Activated CD4-positive, alpha-beta T cell treated with anti-CD3 and anti-CD28 coated beads, Interleukin-2, amount 10 ng/mL, durations not matched to agents 24 days and 14 days (primary cell): ENCODE data around the gene CCDC141. TPM values are rescaled to one million over a fixed set of nuclear protein-coding genes. Genes with fewer than 3 reads are reported as not detected.

ENCODE experiments used
- DNase-seq: peaks from one replicate; pipeline ENCODE4 v3.0.0; 2022
- H3K27ac Mint-ChIP-seq: one replicate; pipeline ENCODE4 v1.8.0; 2022; ENCODE audit warnings: mild to moderate bottlenecking, mixed read lengths
- H3K27me3 Mint-ChIP-seq: one replicate; pipeline ENCODE4 v1.8.0; 2022; ENCODE audit warnings: mixed read lengths
- H3K36me3 Mint-ChIP-seq: one replicate; pipeline ENCODE4 v1.8.0; 2022; ENCODE audit warnings: low read depth, mild to moderate bottlenecking, mixed read lengths
- H3K4me1 Mint-ChIP-seq: one replicate; pipeline ENCODE4 v1.8.0; 2021; ENCODE audit warnings: mixed read lengths
- H3K4me3 Mint-ChIP-seq: one replicate; pipeline ENCODE4 v1.8.0; 2022; ENCODE audit warnings: mild to moderate bottlenecking, moderate library complexity, mixed read lengths
- H3K9me3 Mint-ChIP-seq: one replicate; pipeline ENCODE4 v1.8.0; 2021; ENCODE audit warnings: mixed read lengths
- intact Hi-C: fragments of 100-400 bp; cut with micrococcal nuclease; formaldehyde crosslinking; loops from one replicate; pipeline ENCODE4 v1.15.1; 2023
- total RNA-seq: library from RNA; stranded (reverse); gene quantifications from 2 replicates; pipeline ENCODE4 v1.2.3, GENCODE V29; 2022

CCDC141 gene
- total RNA-seq, 1 donor from 2014 or later: 2.5 TPM

GRCh38 chr2:178846458-178846802 lies 203.5 kb downstream of the CCDC141 start:
- Mint-ChIP-seq H3K27ac (no peak overlapping the region), H3K4me1 (no peaks in the 10 kb centered on the region), H3K27me3 (no peaks in the 10 kb centered on the region), H3K9me3 (no peaks in the 10 kb centered on the region), H3K36me3 (no peaks in the 10 kb centered on the region), H3K4me3 (no peak overlapping the region)
- DNase-seq: no peak
- intact Hi-C loops: no loop called here

GRCh38 chr2:178845566-178846457 lies 204.1 kb downstream of the CCDC141 start:
- intact Hi-C loops: no loop called here
- Mint-ChIP-seq H3K36me3 (no peaks in the 10 kb centered on the region), H3K27ac (no peak overlapping the region), H3K4me1 (no peaks in the 10 kb centered on the region), H3K27me3 (no peaks in the 10 kb centered on the region), H3K9me3 (no peaks in the 10 kb centered on the region), H3K4me3 (no peak overlapping the region)
- no peak for DNase-seq

GRCh38 chr2:178844701-178845100 lies 205.2 kb downstream of the CCDC141 start:
- H3K36me3 Mint-ChIP-seq: no peaks in the 10 kb centered on the region
- H3K4me3 Mint-ChIP-seq: no peak overlapping the region
- H3K27me3 Mint-ChIP-seq: no peaks in the 10 kb centered on the region
- DNase-seq: no peak
- peaks cover 5% of the 10 kb centered on the region for H3K9me3 Mint-ChIP-seq
- intact Hi-C loops: no loop called here
- no peak overlapping the region for H3K27ac Mint-ChIP-seq
- H3K4me1 Mint-ChIP-seq: no peaks in the 10 kb centered on the region

- no peaks in the 10 kb centered on the region for H3K4me1 Mint-ChIP-seq
- intact Hi-C loops: no loop called here
- no peaks in the 10 kb centered on the region for H3K27me3 Mint-ChIP-seq
- H3K27ac Mint-ChIP-seq: no peak overlapping the region
- H3K4me3 Mint-ChIP-seq: no peak overlapping the region
- H3K36me3 Mint-ChIP-seq: no peaks in the 10 kb centered on the region
- H3K9me3 Mint-ChIP-seq: peaks cover 6% of the 10 kb centered on the region
- DNase-seq: no peak
Measured at GRCh38 chr2:178844269-178844668, 205.7 kb downstream of the CCDC141 start.

GRCh38 chr2:178843697-178844096 lies 206.2 kb downstream of the CCDC141 start:
- intact Hi-C loops: no loop called here
- Mint-ChIP-seq H3K4me3 (no peak overlapping the region), H3K4me1 (no peaks in the 10 kb centered on the region)

GRCh38 chr2:178836807-178837206 lies 213.1 kb downstream of the CCDC141 start:
- Mint-ChIP-seq H3K4me3 (no peak overlapping the region), H3K27ac (no peak overlapping the region), H3K9me3 (peaks cover 6% of the 10 kb centered on the region), H3K27me3 (no peaks in the 10 kb centered on the region), H3K36me3 (peaks cover 1% of the 10 kb centered on the region), H3K4me1 (no peaks in the 10 kb centered on the region)
- no peak for DNase-seq
- intact Hi-C loops: no loop called here

More at GRCh38 chr2:178843697-178844096, 206.2 kb downstream of the CCDC141 start:
- H3K27me3 Mint-ChIP-seq: no peaks in the 10 kb centered on the region
- H3K9me3 Mint-ChIP-seq: peaks cover 6% of the 10 kb centered on the region
- no peaks in the 10 kb centered on the region for H3K36me3 Mint-ChIP-seq
- no peak for DNase-seq
- H3K27ac Mint-ChIP-seq: no peak overlapping the region

GRCh38 chr2:178834086-178834485 lies 215.9 kb downstream of the CCDC141 start:
- Mint-ChIP-seq H3K36me3 (peaks cover 3% of the 10 kb centered on the region), H3K9me3 (peaks cover 1% of the 10 kb centered on the region), H3K4me3 (no peak overlapping the region), H3K27me3 (no peaks in the 10 kb centered on the region), H3K27ac (no peak overlapping the region), H3K4me1 (peaks cover 2% of the 10 kb centered on the region)
- intact Hi-C loops: no loop called here
- DNase-seq: no peak

- H3K9me3 Mint-ChIP-seq: peaks cover 3% of the 10 kb centered on the region
- no peaks in the 10 kb centered on the region for H3K27me3 Mint-ChIP-seq
- H3K4me3 Mint-ChIP-seq: no peak overlapping the region
- no peak overlapping the region for H3K27ac Mint-ChIP-seq
- peaks cover 4% of the 10 kb centered on the region for H3K36me3 Mint-ChIP-seq
- DNase-seq: no peak
- intact Hi-C loops: no loop called here
- H3K4me1 Mint-ChIP-seq: peaks cover 4% of the 10 kb centered on the region
Measured at GRCh38 chr2:178833382-178833781, 216.6 kb downstream of the CCDC141 start.

- H3K9me3 Mint-ChIP-seq: peaks cover 3% of the 10 kb centered on the region
- peaks cover 3% of the 10 kb centered on the region for H3K36me3 Mint-ChIP-seq
- intact Hi-C loops: no loop called here
Measured at GRCh38 chr2:178830451-178830850, 219.5 kb downstream of the CCDC141 start.

GRCh38 chr2:178829981-178830380 lies 220.0 kb downstream of the CCDC141 start:
- H3K36me3 Mint-ChIP-seq: peaks cover 3% of the 10 kb centered on the region
- intact Hi-C loops: no loop called here
- no peak for DNase-seq
- H3K9me3 Mint-ChIP-seq: peaks cover 3% of the 10 kb centered on the region
- no peak overlapping the region for H3K4me3 Mint-ChIP-seq
- H3K27me3 Mint-ChIP-seq: no peaks in the 10 kb centered on the region
- H3K27ac Mint-ChIP-seq: no peak overlapping the region
- peaks cover 4% of the 10 kb centered on the region for H3K4me1 Mint-ChIP-seq

More at GRCh38 chr2:178830451-178830850, 219.5 kb downstream of the CCDC141 start:
- H3K4me3 Mint-ChIP-seq: no peak overlapping the region
- no peaks in the 10 kb centered on the region for H3K27me3 Mint-ChIP-seq
- H3K4me1 Mint-ChIP-seq: peaks cover 4% of the 10 kb centered on the region
- no peak for DNase-seq
- H3K27ac Mint-ChIP-seq: no peak overlapping the region

GRCh38 chr2:178829299-178829960 lies 220.5 kb downstream of the CCDC141 start:
- intact Hi-C loops: no loop called here

GRCh38 chr2:178828486-178828881 lies 221.5 kb downstream of the CCDC141 start:
- no peaks in the 10 kb centered on the region for H3K27me3 Mint-ChIP-seq
- DNase-seq: no peak
- H3K4me1 Mint-ChIP-seq: peaks cover 4% of the 10 kb centered on the region
- H3K4me3 Mint-ChIP-seq: no peak overlapping the region
- intact Hi-C loops: no loop called here
- H3K9me3 Mint-ChIP-seq: peaks cover 3% of the 10 kb centered on the region
- H3K36me3 Mint-ChIP-seq: peaks cover 3% of the 10 kb centered on the region
- no peak overlapping the region for H3K27ac Mint-ChIP-seq

More at GRCh38 chr2:178829299-178829960, 220.5 kb downstream of the CCDC141 start:
- peaks cover 4% of the 10 kb centered on the region for H3K4me1 Mint-ChIP-seq
- DNase-seq: no peak
- no peak overlapping the region for H3K27ac Mint-ChIP-seq
- H3K36me3 Mint-ChIP-seq: peaks cover 3% of the 10 kb centered on the region
- no peaks in the 10 kb centered on the region for H3K27me3 Mint-ChIP-seq
- H3K9me3 Mint-ChIP-seq: peaks cover 3% of the 10 kb centered on the region
- no peak overlapping the region for H3K4me3 Mint-ChIP-seq

GRCh38 chr2:178827739-178828485 lies 222.0 kb downstream of the CCDC141 start:
- intact Hi-C loops: no loop called here
- Mint-ChIP-seq H3K4me1 (peaks cover 4% of the 10 kb centered on the region), H3K27me3 (no peaks in the 10 kb centered on the region), H3K9me3 (peaks cover 3% of the 10 kb centered on the region), H3K27ac (no peak overlapping the region), H3K4me3 (no peak overlapping the region), H3K36me3 (peaks cover 3% of the 10 kb centered on the region)
- no peak for DNase-seq

GRCh38 chr2:178827111-178827510 lies 222.8 kb downstream of the CCDC141 start:
- no peak overlapping the region for H3K4me3 Mint-ChIP-seq
- H3K27ac Mint-ChIP-seq: no peak overlapping the region
- H3K9me3 Mint-ChIP-seq: peaks cover 3% of the 10 kb centered on the region
- H3K27me3 Mint-ChIP-seq: no peaks in the 10 kb centered on the region
- intact Hi-C loops: no loop called here
- peaks cover 4% of the 10 kb centered on the region for H3K4me1 Mint-ChIP-seq
- H3K36me3 Mint-ChIP-seq: peaks cover 3% of the 10 kb centered on the region
- DNase-seq: no peak
